Measurements from ENCODE around the gene MS4A3. TPM values are rescaled to one million over a fixed set of nuclear protein-coding genes. Genes with fewer than 3 reads are reported as not detected.
"Not testable (repeated sequence)": the region's sequence is repeated elsewhere in the genome, so short reads cannot be mapped to it uniquely, and the experiment has no call there.

Gene MS4A3
- 10 to 100 TPM in 1 of 3 donors, 1 to 10 TPM in 1, not detected in 1; 1.4 to 62.9 TPM for total RNA-seq
- 0.07 TPM for total RNA-seq (2013)

DNA sequence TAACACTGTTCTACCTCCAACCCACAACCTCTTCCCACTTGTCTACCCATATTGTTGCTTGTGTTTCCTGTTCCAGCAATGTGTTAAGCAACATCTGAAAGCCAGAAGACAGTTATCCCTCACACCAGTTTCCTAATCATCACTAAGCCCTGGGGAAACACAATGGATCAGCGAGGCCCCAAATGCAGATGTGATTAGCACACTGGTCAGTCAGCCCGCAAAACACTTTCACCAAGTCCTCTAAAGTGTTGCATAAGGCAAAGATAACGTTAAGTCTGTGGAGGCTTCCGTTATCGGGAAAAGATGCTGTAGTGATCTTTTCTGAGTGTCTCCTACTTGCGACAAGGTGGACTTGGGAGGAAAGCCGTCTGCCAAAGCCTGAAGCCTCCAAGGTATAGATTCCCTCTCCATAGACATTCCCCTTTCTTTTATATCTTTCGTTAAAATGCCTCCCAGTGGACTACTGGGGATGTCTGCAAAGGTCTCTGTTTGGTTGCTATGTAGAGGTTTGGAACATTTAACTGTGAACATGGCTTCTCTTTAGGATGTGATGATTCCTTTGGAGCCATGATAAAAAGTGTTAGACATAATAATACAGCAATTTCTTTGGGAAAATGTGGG, at the start of gene MS4A3:
MS4A3 (plus strand) TSS at position 317 of the 621 bp plus-strand sequence. CDS start 4,496 bp downstream, outside the sequence.
- TF ChIP-seq CTCF (IDR thresholded peaks at IDR 0.05): no peak
- no peak within 1 kb of the TSS for H3K27ac Mint-ChIP-seq
- Histone ChIP-seq H3K4me3 (ENCODE audit: low read length) (no peak within 1 kb of the TSS), H3K36me3 (ENCODE audit: control insufficient read depth, insufficient read depth, low read length) (no peaks in the 10 kb centered on the region), H3K27ac (ENCODE audit: low read length) (no peak within 1 kb of the TSS), H3K9me3 (ENCODE audit: control insufficient read depth, insufficient read depth, low read length) (no peaks in the 10 kb centered on the region), H3K27me3 (ENCODE audit: control insufficient read depth, insufficient read depth, low read length) (no peaks in the 10 kb centered on the region), H3K4me1 (ENCODE audit: control insufficient read depth, insufficient read depth, low read length) (no peaks in the 10 kb centered on the region)
- no peaks in the 10 kb centered on the region for H3K36me3 Mint-ChIP-seq
- no peaks in the 10 kb centered on the region for H3K27me3 Mint-ChIP-seq (ENCODE audit: low read depth in 2 of 2)
- DNase-seq: no peak
- 84% methylated on average over 7 of the region's 8 CpGs for WGBS (ENCODE audit: insufficient coverage)
- H3K4me3 Mint-ChIP-seq: no peak within 1 kb of the TSS
- peaks cover 0 to 2% of the 10 kb centered on the region in 2 donors for H3K9me3 Mint-ChIP-seq
- intact Hi-C loops (cut with micrococcal nuclease): no loop called here
- H3K4me1 Mint-ChIP-seq: no peaks in the 10 kb centered on the region
- ATAC-seq: peak in 1 of 3 donors; percentile 59

- Histone ChIP-seq H3K27me3 (ENCODE audit: control insufficient read depth, insufficient read depth, low read length) (no peaks in the 10 kb centered on the region), H3K4me3 (ENCODE audit: low read length) (no peak within 1 kb of the TSS), H3K9me3 (ENCODE audit: control insufficient read depth, insufficient read depth, low read length) (no peaks in the 10 kb centered on the region), H3K27ac (ENCODE audit: low read length) (no peak within 1 kb of the TSS), H3K36me3 (ENCODE audit: control insufficient read depth, insufficient read depth, low read length) (no peaks in the 10 kb centered on the region), H3K4me1 (ENCODE audit: control insufficient read depth, insufficient read depth, low read length) (no peaks in the 10 kb centered on the region)
- no peak for DNase-seq
- Mint-ChIP-seq H3K27ac (no peak within 1 kb of the TSS), H3K27me3 (ENCODE audit: low read depth in 2 of 2) (peaks cover 3 to 7% of the 10 kb centered on the region in 2 donors), H3K9me3 (peaks cover 0 to 2% of the 10 kb centered on the region in 2 donors), H3K36me3 (no peaks in the 10 kb centered on the region), H3K4me1 (no peaks in the 10 kb centered on the region), H3K4me3 (no peak within 1 kb of the TSS)
- 86% methylated on average over 1 of the region's 1 CpG for WGBS (ENCODE audit: insufficient coverage)
- no peak for TF ChIP-seq CTCF (IDR thresholded peaks at IDR 0.05)
- ATAC-seq: no peak
- intact Hi-C loops (cut with micrococcal nuclease): no loop called here
Observed at GRCh38 chr11:60016881-60017280, 39.6 kb upstream of the MS4A3 start, which contains the start of gene OOSP4B. Gene OOSP4B (plus strand): TSS chr11:60017181.

- DNase-seq (no peak), ATAC-seq (peak in 1 of 3 donors; percentile 48)
- H3K27ac ChIP-seq (ENCODE audit: low read length): no peak overlapping the region
- H3K36me3 Mint-ChIP-seq: no peaks in the 10 kb centered on the region
- no peaks in the 10 kb centered on the region for H3K4me1 ChIP-seq (ENCODE audit: control insufficient read depth, insufficient read depth, low read length)
- intact Hi-C loops (cut with micrococcal nuclease): no loop called here
- WGBS (ENCODE audit: insufficient coverage): 86% methylated on average over 8 of the region's 8 CpGs
- H3K27ac Mint-ChIP-seq: no peak overlapping the region
- TF ChIP-seq CTCF (IDR thresholded peaks at IDR 0.05): no peak
- H3K36me3 ChIP-seq (ENCODE audit: control insufficient read depth, insufficient read depth, low read length): no peaks in the 10 kb centered on the region
- H3K27me3 Mint-ChIP-seq (ENCODE audit: low read depth in 2 of 2): peaks cover 3 to 7% of the 10 kb centered on the region in 2 donors
- no peak overlapping the region for H3K4me3 ChIP-seq (ENCODE audit: low read length)
- peaks cover 0 to 2% of the 10 kb centered on the region in 2 donors for H3K9me3 Mint-ChIP-seq
- no peaks in the 10 kb centered on the region for H3K27me3 ChIP-seq (ENCODE audit: control insufficient read depth, insufficient read depth, low read length)
- no peak overlapping the region for H3K4me3 Mint-ChIP-seq
- no peaks in the 10 kb centered on the region for H3K4me1 Mint-ChIP-seq
- no peaks in the 10 kb centered on the region for H3K9me3 ChIP-seq (ENCODE audit: control insufficient read depth, insufficient read depth, low read length)
Observed at GRCh38 chr11:60018058-60018457, 38.4 kb upstream of the MS4A3 start.

DNA sequence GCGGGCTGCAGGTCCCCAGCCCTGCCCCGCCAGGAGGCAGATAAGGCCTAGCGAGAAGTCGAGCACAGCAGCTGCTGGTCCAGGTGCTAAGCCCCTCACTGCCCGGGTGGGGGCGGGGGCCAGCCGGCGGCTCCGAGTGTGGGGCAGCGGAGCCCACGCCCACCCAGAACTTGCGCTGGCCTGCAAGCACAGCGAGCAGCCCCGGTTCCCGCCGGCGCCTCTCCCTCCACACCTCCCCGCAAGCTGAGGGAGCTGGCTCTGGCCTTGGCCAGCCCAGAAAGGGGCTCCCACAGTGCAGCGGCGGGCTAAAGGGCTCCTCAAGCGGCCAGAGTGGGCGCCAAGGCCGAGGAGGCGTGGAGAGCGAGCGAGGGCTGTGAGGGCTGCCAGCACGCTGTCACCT, 36.1 kb upstream of the MS4A3 start:
- ATAC-seq; H3K9me3 ChIP-seq (ENCODE audit: control insufficient read depth, insufficient read depth, low read length); H3K27ac Mint-ChIP-seq; H3K27ac ChIP-seq (ENCODE audit: low read length); H3K27me3 ChIP-seq (ENCODE audit: control insufficient read depth, insufficient read depth, low read length); H3K9me3 Mint-ChIP-seq; H3K36me3 ChIP-seq (ENCODE audit: control insufficient read depth, insufficient read depth, low read length); H3K4me3 Mint-ChIP-seq; H3K27me3 Mint-ChIP-seq (ENCODE audit: low read depth in 2 of 2); H3K4me3 ChIP-seq (ENCODE audit: low read length); H3K36me3 Mint-ChIP-seq; DNase-seq; intact Hi-C loops (cut with micrococcal nuclease); H3K4me1 Mint-ChIP-seq; H3K4me1 ChIP-seq (ENCODE audit: control insufficient read depth, insufficient read depth, low read length): not testable (repeated sequence)
- 93% methylated on average over 27 of the region's 27 CpGs for WGBS (ENCODE audit: insufficient coverage)

Data from natural killer cell (primary cell).